Erythroblast (primary cell): Measurements from ENCODE around the gene ASMTL.
"Not testable (repeated sequence)": the region's sequence is repeated elsewhere in the genome, so short reads cannot be mapped to it uniquely, and the experiment has no call there.

Source experiments
- DNase-seq, 2 experiments: peaks; one replicate each; lab custom pipeline; 2025; lab: John Stamatoyannopoulos, UW
- GATA1 ChIP-seq: IDR thresholded peaks from 2 replicates; pipeline ENCODE4 v1.6.1; 2011; ENCODE audit warnings: low read depth, mild to moderate bottlenecking, control low read depth, low read length, moderate library complexity
- POLR2A ChIP-seq: IDR thresholded peaks from 2 replicates; pipeline ENCODE4 v1.6.1; 2011; ENCODE audit warnings: mild to moderate bottlenecking, low read length

Gene ASMTL

GRCh38 chrX:1390621-1391369 lies 61.9 kb downstream of the ASMTL start:
- no peak for DNase-seq

GRCh38 chrX:1389993-1390285 lies 62.8 kb downstream of the ASMTL start:
- DNase-seq, result no peak
- TF ChIP-seq GATA1, result no peak
- TF ChIP-seq POLR2A, result no peak

More at GRCh38 chrX:1390621-1391369, 61.9 kb downstream of the ASMTL start:
- TF ChIP-seq POLR2A (no peak), GATA1 (no peak)

GRCh38 chrX:1389181-1389992 lies 63.3 kb downstream of the ASMTL start:
- no peak for TF ChIP-seq GATA1
- TF ChIP-seq POLR2A, result no peak
- no peak for DNase-seq

- TF ChIP-seq GATA1 (no peak), POLR2A (no peak)
- no peak for DNase-seq
Measured at GRCh38 chrX:1388651-1389050, 64.1 kb downstream of the ASMTL start.

GRCh38 chrX:1387141-1387776 lies 65.5 kb downstream of the ASMTL start:
- DNase-seq, result no peak
- no peak for TF ChIP-seq GATA1
- TF ChIP-seq POLR2A, result no peak

- TF ChIP-seq POLR2A, result no peak
- TF ChIP-seq GATA1, result no peak
- no peak for DNase-seq
Measured at GRCh38 chrX:1386338-1387127, 66.2 kb downstream of the ASMTL start.

GRCh38 chrX:1385253-1386223 lies 67.2 kb downstream of the ASMTL start:
- no peak for DNase-seq
- no peak for TF ChIP-seq GATA1

GRCh38 chrX:1384658-1385252 lies 68.0 kb downstream of the ASMTL start:
- no peak for DNase-seq
- peak; percentile 31 for TF ChIP-seq POLR2A
- TF ChIP-seq GATA1, result no peak

GRCh38 chrX:1380672-1381233 lies 72.0 kb downstream of the ASMTL start:
- no peak for DNase-seq
- TF ChIP-seq POLR2A, result no peak
- no peak for TF ChIP-seq GATA1

GRCh38 chrX:1378306-1378759 lies 74.4 kb downstream of the ASMTL start:
- TF ChIP-seq POLR2A (no peak), GATA1 (no peak)
- no peak for DNase-seq

- TF ChIP-seq POLR2A (no peak), GATA1 (no peak)
Measured at GRCh38 chrX:1368385-1368698, 84.4 kb downstream of the ASMTL start.

GRCh38 chrX:1366363-1366762 lies 86.3 kb downstream of the ASMTL start:
- DNase-seq, result not testable (repeated sequence)

More at GRCh38 chrX:1368385-1368698, 84.4 kb downstream of the ASMTL start:
- no peak for DNase-seq
